ENCODE measurements around the gene REPIN1. TPM values are rescaled to one million over a fixed set of nuclear protein-coding genes. Genes with fewer than 3 reads are reported as not detected.

The REPIN1 gene
- total and polyA plus RNA-seq, 2 donors (not counting 1 experiment from before 2014, with no cell fraction given), result 165 to 190 TPM

GRCh38 chr7:150342121-150342408 is 26.6 kb upstream of the REPIN1 start:
- Mint-ChIP-seq H3K4me1 (peaks cover 20% of the 10 kb centered on the region), H3K9me3 (ENCODE audit: insufficient read depth) (peaks cover 4% of the 10 kb centered on the region), H3K27me3 (peaks cover 44% of the 10 kb centered on the region), H3K27ac (no peak overlapping the region), H3K4me3 (peak overlapping the region; percentile 49)
- H3K79me2 ChIP-seq (ENCODE audit: control insufficient read depth, insufficient read depth, low read length), result no peaks in the 10 kb centered on the region
- no peaks in the 10 kb centered on the region for H3K36me3 ChIP-seq (replicated peaks in 1 of 2; ENCODE audit: control extremely low read depth in 1 of 2, control insufficient read depth in 1 of 2, extremely low read depth in 1 of 2, insufficient read depth in 2 of 2, low read length in 1 of 2)
- no peak overlapping the region for H3K9ac ChIP-seq (ENCODE audit: low read length)
- ChIA-PET CTCF (no interaction called here), POLR2A (no interaction called here)
- no peak overlapping the region for H3K27ac ChIP-seq (ENCODE audit: low read length in 2 of 2)
- no peak overlapping the region for H3K4me2 ChIP-seq (replicated peaks; ENCODE audit: low read depth, low read length, poor library complexity, severe bottlenecking)
- no peak overlapping the region for H2AFZ ChIP-seq (ENCODE audit: insufficient read depth, low read depth, low read length, poor library complexity, severe bottlenecking)
- intact Hi-C loops (cut with micrococcal nuclease), result no loop called here
- peaks cover 0 to 8% (median 7%) of the 10 kb centered on the region in 3 donors for H3K9me3 ChIP-seq (ENCODE audit: control extremely low read depth in 1 of 3, control insufficient read depth in 2 of 3, insufficient read depth in 1 of 3, low read length in 2 of 3)
- no peak for DNase-seq
- no peak overlapping the region for H3K4me3 ChIP-seq (ENCODE audit: control extremely low read depth in 1 of 5, extremely low read depth in 1 of 5, insufficient read depth in 1 of 5, low read depth in 2 of 5, low read length in 4 of 5)
- WGBS (ENCODE audit: insufficient coverage), result 98% methylated on average over 9 of the region's 9 CpGs
- TF ChIP-seq CTCF (IDR thresholded peaks at IDR 0.05), result no peak
- TF ChIP-seq EZH2 (IDR thresholded peaks at IDR 0.05; ENCODE audit: borderline replicate concordance, insufficient read depth, low read depth, low read length, poor library complexity, severe bottlenecking), result no peak
- ATAC-seq (ENCODE audit: low read depth), result no peak
- H3K4me1 ChIP-seq (ENCODE audit: control insufficient read depth in 2 of 2, insufficient read depth in 2 of 2, low read length in 2 of 2), result peaks cover 12 to 15% of the 10 kb centered on the region in 2 donors
- peaks cover 0 to 28% (median 10%) of the 10 kb centered on the region in 4 experiments for H3K27me3 ChIP-seq (replicated peaks in 1 of 4; ENCODE audit: control extremely low read depth in 1 of 4, control insufficient read depth in 3 of 4, insufficient read depth in 4 of 4, low read length in 3 of 4)
- H4K20me1 ChIP-seq (ENCODE audit: control insufficient read depth, insufficient read depth, low read length, poor library complexity, severe bottlenecking), result no peaks in the 10 kb centered on the region

GRCh38 chr7:150343225-150343624 is 25.4 kb upstream of the REPIN1 start:
- TF ChIP-seq EZH2 (IDR thresholded peaks at IDR 0.05; ENCODE audit: borderline replicate concordance, insufficient read depth, low read depth, low read length, poor library complexity, severe bottlenecking) (no peak), CTCF (IDR thresholded peaks at IDR 0.05) (no peak)
- Mint-ChIP-seq H3K27ac (no peak overlapping the region), H3K4me1 (peaks cover 20% of the 10 kb centered on the region), H3K9me3 (ENCODE audit: insufficient read depth) (peaks cover 4% of the 10 kb centered on the region), H3K4me3 (no peak overlapping the region), H3K27me3 (peaks cover 44% of the 10 kb centered on the region)
- no peak for ATAC-seq (ENCODE audit: low read depth)
- Histone ChIP-seq H3K4me1 (ENCODE audit: control insufficient read depth in 2 of 2, insufficient read depth in 2 of 2, low read length in 2 of 2) (peaks cover 12 to 15% of the 10 kb centered on the region in 2 donors), H3K4me2 (replicated peaks; ENCODE audit: low read depth, low read length, poor library complexity, severe bottlenecking) (no peak overlapping the region), H3K27ac (ENCODE audit: low read length in 2 of 2) (no peak overlapping the region), H3K27me3 (replicated peaks in 1 of 4; ENCODE audit: control extremely low read depth in 1 of 4, control insufficient read depth in 3 of 4, insufficient read depth in 4 of 4, low read length in 3 of 4) (peaks cover 0 to 28% (median 10%) of the 10 kb centered on the region in 4 experiments), H3K4me3 (ENCODE audit: control extremely low read depth in 1 of 5, extremely low read depth in 1 of 5, insufficient read depth in 1 of 5, low read depth in 2 of 5, low read length in 4 of 5) (no peak overlapping the region), H3K9me3 (ENCODE audit: control extremely low read depth in 1 of 3, control insufficient read depth in 2 of 3, insufficient read depth in 1 of 3, low read length in 2 of 3) (peaks cover 0 to 11% (median 8%) of the 10 kb centered on the region in 3 donors), H3K9ac (ENCODE audit: low read length) (no peak overlapping the region), H4K20me1 (ENCODE audit: control insufficient read depth, insufficient read depth, low read length, poor library complexity, severe bottlenecking) (no peaks in the 10 kb centered on the region), H3K79me2 (ENCODE audit: control insufficient read depth, insufficient read depth, low read length) (no peaks in the 10 kb centered on the region), H2AFZ (ENCODE audit: insufficient read depth, low read depth, low read length, poor library complexity, severe bottlenecking) (no peak overlapping the region), H3K36me3 (replicated peaks in 1 of 2; ENCODE audit: control extremely low read depth in 1 of 2, control insufficient read depth in 1 of 2, extremely low read depth in 1 of 2, insufficient read depth in 2 of 2, low read length in 1 of 2) (no peaks in the 10 kb centered on the region)
- intact Hi-C loops (cut with micrococcal nuclease), result no loop called here
- ChIA-PET POLR2A (no interaction called here), CTCF (no interaction called here)
- WGBS (ENCODE audit: insufficient coverage), result 92% methylated on average over 1 of the region's 2 CpGs
- no peak for DNase-seq
